Omental fat pad (tissue), 4 donors: ENCODE data around the gene ADPRH. TPM values are rescaled to one million over a fixed set of nuclear protein-coding genes. Genes with fewer than 3 reads are reported as not detected.

ENCODE experiments used
- ATAC-seq: fragments of 150-250 bp; one replicate; pipeline ENCODE4 v1.9.1; 2016; ENCODE audit warnings: mild to moderate bottlenecking, moderate library complexity; ENCODE audit not compliant: low FRiP score
- DNase-seq: peaks from one replicate; pipeline ENCODE4 v3.0.0-alpha.2; 2019; ENCODE audit warnings: low spot score
- total RNA-seq, 4 donors: library from RNA; depleted of rRNA; stranded (reverse); fragments of >200 nt; gene quantifications; one replicate each; pipeline ENCODE4 v1.1.0, GENCODE V29; 2016
- TF ChIP-seq, protein P1 (sequence below), 3 donors: fragments of 450-650 bp; IDR thresholded peaks; one replicate each; pipeline ENCODE4 v1.5.1; 2016 to 2017; ENCODE audit warnings: antibody characterized with exemption in 3 of 3, mild to moderate bottlenecking in 3 of 3, moderate library complexity in 2 of 3

The ADPRH gene
- total RNA-seq, 4 donors from 2014 or later = 7.4 to 19.9 (median 11.8) TPM

DNA sequence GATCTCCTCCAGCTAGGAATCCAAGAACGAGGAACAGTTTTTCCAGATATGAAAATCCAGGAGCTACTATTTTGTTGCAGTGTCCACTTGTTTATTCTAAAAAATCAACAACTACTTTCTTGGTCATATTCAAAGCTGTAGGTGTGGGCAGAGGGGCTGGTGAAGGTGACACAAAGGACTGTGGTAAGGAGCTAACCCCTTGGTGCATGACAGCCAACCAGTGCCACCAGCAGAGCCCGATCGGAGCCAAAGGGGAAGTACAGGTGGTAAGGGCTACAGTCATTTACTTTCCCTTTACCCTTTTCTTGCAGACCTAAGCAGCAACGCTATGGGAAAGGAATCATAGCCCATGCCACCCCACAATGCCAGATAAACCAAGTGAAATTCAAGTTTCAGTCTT lies 49.1 kb downstream of the ADPRH start:
- TF ChIP-seq, protein P1, sequence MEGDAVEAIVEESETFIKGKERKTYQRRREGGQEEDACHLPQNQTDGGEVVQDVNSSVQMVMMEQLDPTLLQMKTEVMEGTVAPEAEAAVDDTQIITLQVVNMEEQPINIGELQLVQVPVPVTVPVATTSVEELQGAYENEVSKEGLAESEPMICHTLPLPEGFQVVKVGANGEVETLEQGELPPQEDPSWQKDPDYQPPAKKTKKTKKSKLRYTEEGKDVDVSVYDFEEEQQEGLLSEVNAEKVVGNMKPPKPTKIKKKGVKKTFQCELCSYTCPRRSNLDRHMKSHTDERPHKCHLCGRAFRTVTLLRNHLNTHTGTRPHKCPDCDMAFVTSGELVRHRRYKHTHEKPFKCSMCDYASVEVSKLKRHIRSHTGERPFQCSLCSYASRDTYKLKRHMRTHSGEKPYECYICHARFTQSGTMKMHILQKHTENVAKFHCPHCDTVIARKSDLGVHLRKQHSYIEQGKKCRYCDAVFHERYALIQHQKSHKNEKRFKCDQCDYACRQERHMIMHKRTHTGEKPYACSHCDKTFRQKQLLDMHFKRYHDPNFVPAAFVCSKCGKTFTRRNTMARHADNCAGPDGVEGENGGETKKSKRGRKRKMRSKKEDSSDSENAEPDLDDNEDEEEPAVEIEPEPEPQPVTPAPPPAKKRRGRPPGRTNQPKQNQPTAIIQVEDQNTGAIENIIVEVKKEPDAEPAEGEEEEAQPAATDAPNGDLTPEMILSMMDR (IDR thresholded peaks at IDR 0.05) = no peak
- ATAC-seq (no peak), DNase-seq (no peak)

DNA sequence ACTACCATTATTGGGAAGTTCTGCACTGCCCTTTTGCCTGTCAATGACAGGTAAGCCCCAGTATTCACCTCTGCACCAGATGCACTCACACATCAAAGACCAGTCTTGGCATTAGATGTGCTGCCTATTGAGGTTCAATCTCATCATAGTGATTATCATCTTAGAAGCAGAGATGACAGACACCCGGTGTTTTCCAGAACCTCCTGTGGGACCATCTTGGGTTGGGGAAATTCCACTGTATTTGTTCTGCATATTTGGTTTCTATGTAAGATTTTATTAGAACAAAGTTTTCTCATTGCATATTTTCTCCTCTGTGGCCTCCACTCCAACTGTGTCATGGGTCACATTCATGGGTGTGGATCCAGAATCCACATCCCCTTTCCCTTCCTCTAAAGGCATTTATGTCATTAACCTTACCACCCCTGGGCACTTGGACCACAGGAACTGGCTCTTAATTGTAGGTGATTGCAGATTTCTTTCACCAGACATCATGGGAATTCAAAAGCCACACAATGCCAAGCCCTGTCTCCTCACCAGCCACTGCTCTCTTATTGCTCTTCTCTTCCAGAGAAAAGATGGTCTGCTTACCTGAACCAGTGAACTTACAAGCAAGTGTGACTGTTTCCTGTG lies 49.6 kb downstream of the ADPRH start:
- no peak for ATAC-seq
- no peak for DNase-seq
- TF ChIP-seq, protein P1 (IDR thresholded peaks at IDR 0.05) = no peak

DNA sequence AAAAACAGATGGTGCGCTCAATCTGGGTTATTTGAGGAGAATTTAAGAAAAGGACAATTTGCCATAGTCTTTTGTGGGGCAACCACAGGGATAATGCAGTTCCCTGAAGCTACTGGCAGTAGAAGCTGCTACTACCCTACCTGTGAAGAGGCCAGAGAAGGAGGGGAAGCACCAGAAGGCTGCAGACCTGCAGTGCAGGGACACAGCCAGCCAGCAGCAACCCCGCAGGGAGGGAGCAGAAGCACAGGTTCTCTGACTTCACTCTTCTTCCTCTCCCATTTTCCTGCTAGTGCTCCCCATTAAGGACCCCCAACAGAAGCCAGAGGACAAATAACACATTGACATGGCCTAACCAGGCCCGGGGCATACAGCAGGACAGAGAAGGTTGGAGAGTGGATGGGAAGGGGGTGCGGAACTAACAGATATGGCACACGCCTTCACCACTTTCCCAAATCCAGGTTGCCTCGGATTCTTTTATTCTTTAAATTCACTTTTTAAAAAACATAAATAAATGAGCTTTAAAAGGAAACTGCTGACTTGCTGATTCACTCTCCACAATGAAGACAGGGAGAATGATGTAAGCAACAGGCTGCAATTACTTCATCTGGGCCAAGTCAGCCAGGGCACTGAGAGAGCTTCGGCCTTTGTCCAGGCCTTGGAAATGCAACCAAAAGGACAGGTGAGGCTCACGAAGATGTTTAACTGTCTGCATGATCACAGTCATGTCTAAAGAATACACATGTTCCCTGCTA lies 51.0 kb downstream of the ADPRH start:
- TF ChIP-seq, protein P1 (IDR thresholded peaks at IDR 0.05) = no peak
- ATAC-seq = peak; percentile 29
- no peak for DNase-seq

DNA sequence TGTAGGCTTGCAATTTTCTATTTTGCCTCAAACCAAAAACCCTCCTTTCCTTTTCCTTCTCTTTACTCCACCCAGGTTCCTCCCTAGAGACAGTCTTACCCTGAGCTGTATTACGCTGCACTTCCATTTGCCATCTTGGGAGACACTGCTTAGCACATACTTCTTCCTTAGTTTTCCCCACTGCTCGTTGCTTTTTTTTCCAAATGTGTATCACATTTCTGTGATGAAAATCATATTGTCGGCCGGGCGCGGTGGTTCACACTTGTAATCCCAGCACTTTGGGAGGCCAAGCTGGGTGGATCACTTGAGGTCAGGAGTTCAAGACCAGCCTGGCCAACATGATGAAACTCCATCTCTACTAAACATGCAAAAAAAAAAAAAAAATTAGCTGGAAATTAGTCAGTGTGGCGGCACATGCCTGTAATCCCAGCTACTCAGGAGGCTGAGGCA lies 51.6 kb downstream of the ADPRH start:
- TF ChIP-seq, protein P1 (IDR thresholded peaks at IDR 0.05) = no peak
- no peak for DNase-seq
- ATAC-seq = no peak

DNA sequence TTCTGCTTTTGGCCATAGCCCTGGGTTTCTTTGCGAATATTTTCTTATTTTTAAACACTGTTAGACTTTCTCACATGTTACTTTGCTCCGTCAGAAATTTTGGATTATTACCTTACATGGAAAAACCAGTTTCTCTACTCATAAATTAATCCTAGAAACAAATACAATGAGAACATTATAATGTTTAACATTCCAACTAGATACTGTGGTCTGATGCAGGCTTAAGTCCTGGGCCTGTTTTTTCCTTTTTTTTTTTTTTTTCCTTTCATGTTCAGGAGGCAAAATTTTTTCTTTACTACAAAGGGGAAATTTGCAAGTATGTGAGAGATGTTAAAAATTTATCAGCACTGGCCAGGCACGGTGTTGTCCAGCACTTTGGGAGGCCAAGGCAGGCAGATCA lies 52.2 kb downstream of the ADPRH start:
- ATAC-seq = no peak
- no peak for DNase-seq
- TF ChIP-seq, protein P1 (IDR thresholded peaks at IDR 0.05) = no peak

DNA sequence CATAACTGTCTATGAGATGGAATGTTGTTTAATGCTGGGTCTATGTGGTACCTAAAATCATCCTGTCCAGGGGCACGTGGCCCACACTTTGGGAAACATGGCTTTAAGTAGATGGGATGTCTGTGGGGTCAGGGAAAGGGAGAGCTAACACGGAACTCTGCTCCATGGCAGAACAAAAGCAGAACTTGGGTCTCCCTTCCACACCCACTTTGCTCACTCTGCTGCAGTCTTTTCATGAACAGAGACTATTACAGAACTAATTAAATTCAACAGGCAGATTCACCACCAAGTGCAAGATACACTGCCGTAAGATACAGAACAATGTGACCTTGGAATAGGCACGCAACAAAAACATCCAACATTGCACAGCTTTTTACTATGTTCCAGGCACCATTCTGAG lies 52.9 kb downstream of the ADPRH start:
- ATAC-seq (no peak), DNase-seq (no peak)
- TF ChIP-seq, protein P1 (IDR thresholded peaks at IDR 0.05) = no peak

DNA sequence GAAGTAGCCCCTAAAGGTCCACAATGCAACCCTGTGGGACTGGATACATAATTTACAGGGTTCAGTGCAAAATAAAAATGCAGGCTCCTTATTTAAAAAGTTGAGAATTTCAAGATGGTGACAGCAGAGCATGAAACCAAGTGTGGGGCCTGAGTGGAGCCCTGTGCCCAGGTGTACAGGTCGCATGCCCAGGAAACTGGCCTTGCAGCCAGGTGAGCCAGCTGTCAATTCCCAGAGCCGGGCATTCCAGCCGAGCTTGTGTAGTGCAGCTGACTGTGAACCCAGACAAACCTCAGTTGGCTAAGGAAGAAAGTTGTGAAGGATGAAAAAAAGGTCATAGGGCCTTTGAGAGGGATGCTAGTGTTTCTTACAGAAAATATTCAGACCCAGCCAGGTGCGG lies 53.5 kb downstream of the ADPRH start:
- TF ChIP-seq, protein P1 (IDR thresholded peaks at IDR 0.05) = no peak
- DNase-seq (no peak), ATAC-seq (no peak)
